ENCODE measurements around the gene KNSTRN.

DNA sequence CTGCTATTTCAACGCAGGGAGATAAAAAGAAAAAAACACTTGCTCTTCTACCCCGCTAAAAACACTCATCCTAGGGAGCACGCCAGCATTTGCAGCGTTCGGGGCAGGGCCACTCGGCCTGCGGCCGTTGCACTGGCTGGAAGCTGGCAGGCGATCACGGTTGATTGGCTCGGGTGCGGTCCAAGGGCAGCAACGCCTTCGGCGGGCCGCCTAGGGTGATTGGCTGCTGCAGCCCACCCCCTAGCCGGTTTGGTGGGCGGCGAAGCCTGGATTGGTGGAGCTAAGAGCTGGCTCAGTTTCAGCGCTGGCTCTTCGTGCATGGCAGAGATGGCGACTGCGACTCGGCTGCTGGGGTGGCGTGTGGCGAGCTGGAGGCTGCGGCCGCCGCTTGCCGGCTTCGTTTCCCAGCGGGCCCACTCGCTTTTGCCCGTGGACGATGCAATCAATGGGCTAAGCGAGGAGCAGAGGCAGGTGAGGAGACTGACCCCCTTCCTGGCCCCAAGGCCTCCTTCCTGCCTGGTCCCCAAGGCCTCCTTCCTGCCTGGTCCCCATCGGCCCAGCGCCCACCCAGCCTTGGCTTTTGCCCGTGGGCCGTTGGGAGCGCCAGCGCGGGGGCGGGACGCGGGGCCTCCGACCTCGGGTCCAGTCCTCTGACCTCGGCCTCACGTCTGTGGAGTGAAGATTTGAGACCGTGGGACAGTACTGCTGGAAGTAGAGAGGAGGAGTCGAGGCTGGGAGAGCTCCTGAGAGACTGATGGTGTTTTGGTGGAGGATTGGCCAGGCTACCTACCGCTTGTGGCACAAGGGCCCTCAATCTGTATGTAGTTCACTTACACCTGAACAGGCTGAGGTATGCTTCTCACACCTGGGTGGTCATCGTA is 23.2 kb downstream of the KNSTRN start, which contains the start of gene IVD:
- TF ChIP-seq, protein P1, sequence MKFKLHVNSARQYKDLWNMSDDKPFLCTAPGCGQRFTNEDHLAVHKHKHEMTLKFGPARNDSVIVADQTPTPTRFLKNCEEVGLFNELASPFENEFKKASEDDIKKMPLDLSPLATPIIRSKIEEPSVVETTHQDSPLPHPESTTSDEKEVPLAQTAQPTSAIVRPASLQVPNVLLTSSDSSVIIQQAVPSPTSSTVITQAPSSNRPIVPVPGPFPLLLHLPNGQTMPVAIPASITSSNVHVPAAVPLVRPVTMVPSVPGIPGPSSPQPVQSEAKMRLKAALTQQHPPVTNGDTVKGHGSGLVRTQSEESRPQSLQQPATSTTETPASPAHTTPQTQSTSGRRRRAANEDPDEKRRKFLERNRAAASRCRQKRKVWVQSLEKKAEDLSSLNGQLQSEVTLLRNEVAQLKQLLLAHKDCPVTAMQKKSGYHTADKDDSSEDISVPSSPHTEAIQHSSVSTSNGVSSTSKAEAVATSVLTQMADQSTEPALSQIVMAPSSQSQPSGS (CRISPR knock-in tag; IDR thresholded peaks at IDR 0.05) = peak; percentile 40; the same call in 1 of the 2 replicates
- no peak for TF ChIP-seq SNRNP70 (IDR thresholded peaks at IDR 0.05; ENCODE audit: low read depth, low read length)
- TF ChIP-seq, protein P2, sequence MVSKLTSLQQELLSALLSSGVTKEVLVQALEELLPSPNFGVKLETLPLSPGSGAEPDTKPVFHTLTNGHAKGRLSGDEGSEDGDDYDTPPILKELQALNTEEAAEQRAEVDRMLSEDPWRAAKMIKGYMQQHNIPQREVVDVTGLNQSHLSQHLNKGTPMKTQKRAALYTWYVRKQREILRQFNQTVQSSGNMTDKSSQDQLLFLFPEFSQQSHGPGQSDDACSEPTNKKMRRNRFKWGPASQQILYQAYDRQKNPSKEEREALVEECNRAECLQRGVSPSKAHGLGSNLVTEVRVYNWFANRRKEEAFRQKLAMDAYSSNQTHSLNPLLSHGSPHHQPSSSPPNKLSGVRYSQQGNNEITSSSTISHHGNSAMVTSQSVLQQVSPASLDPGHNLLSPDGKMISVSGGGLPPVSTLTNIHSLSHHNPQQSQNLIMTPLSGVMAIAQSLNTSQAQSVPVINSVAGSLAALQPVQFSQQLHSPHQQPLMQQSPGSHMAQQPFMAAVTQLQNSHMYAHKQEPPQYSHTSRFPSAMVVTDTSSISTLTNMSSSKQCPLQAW (CRISPR knock-in tag; IDR thresholded peaks at IDR 0.05) = peak; percentile 50; the same call in 1 of the 2 replicates
- TF ChIP-seq, protein P3, sequence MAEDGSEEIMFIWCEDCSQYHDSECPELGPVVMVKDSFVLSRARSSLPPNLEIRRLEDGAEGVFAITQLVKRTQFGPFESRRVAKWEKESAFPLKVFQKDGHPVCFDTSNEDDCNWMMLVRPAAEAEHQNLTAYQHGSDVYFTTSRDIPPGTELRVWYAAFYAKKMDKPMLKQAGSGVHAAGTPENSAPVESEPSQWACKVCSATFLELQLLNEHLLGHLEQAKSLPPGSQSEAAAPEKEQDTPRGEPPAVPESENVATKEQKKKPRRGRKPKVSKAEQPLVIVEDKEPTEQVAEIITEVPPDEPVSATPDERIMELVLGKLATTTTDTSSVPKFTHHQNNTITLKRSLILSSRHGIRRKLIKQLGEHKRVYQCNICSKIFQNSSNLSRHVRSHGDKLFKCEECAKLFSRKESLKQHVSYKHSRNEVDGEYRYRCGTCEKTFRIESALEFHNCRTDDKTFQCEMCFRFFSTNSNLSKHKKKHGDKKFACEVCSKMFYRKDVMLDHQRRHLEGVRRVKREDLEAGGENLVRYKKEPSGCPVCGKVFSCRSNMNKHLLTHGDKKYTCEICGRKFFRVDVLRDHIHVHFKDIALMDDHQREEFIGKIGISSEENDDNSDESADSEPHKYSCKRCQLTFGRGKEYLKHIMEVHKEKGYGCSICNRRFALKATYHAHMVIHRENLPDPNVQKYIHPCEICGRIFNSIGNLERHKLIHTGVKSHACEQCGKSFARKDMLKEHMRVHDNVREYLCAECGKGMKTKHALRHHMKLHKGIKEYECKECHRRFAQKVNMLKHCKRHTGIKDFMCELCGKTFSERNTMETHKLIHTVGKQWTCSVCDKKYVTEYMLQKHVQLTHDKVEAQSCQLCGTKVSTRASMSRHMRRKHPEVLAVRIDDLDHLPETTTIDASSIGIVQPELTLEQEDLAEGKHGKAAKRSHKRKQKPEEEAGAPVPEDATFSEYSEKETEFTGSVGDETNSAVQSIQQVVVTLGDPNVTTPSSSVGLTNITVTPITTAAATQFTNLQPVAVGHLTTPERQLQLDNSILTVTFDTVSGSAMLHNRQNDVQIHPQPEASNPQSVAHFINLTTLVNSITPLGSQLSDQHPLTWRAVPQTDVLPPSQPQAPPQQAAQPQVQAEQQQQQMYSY (CRISPR knock-in tag; IDR thresholded peaks at IDR 0.05) = no peak
- peak; percentile 72 for TF ChIP-seq DR1 (CRISPR knock-in tag; IDR thresholded peaks at IDR 0.05)
- no peak for TF ChIP-seq CBX2 (IDR thresholded peaks at IDR 0.05; ENCODE audit: low read depth, low read length)
- no peak for TF ChIP-seq CBX2 (CRISPR knock-in tag; IDR thresholded peaks at IDR 0.05; ENCODE audit: low read depth)
